Upper lobe of left lung (tissue), 4 donors: ENCODE results near the gene CYB5R3.
"Not testable (repeated sequence)": the region's sequence is repeated elsewhere in the genome, so short reads cannot be mapped to it uniquely, and the experiment has no call there.

Experiments
- CTCF ChIP-seq, 6 experiments: fragments of 450-650 bp in 4 of 6; fragments of 200-600 bp in 2 of 6; sonication (generic) in 2 of 6; IDR thresholded peaks; one replicate each; pipeline ENCODE4 v1.5.1; 2016 to 2019; ENCODE audit warnings: antibody characterized with exemption in 6 of 6
- EP300 ChIP-seq, 4 donors: sonication (generic); formaldehyde crosslinking; IDR thresholded peaks; one replicate each; pipeline ENCODE4 v1.5.1; 2017; ENCODE audit warnings: antibody characterized with exemption in 4 of 4, control low read depth in 2 of 4
- POLR2A ChIP-seq, 4 donors: fragments of 450-650 bp; IDR thresholded peaks; one replicate each; pipeline ENCODE4 v1.5.1; 2016 to 2017; ENCODE audit warnings: antibody characterized with exemption in 4 of 4, mild to moderate bottlenecking in 2 of 4
- POLR2AphosphoS5 ChIP-seq, 2 donors: sonication (generic); formaldehyde crosslinking; IDR thresholded peaks; one replicate each; pipeline ENCODE4 v1.5.1; 2017; ENCODE audit warnings: antibody characterized with exemption in 2 of 2

DNA sequence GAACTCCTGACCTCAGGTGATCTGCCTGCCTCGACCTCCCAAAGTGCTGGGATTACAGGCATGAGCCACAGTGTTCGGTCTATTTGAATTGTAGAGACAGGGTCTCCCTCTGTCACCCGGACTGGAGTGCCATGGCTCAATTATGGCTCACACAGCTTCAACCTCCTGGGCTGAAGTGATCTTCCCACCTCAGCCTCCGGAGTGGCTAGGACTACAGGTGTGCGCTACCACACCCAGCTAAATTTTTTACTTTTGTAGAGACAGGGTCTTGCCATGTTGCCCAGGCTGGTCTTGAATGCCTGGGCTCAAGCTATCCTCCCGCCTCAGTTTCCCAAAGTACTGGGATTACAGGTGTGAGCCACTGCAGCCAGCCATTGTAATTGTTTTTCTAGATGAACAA is 81.2 kb downstream of the CYB5R3 start:
- not testable (repeated sequence) for TF ChIP-seq CTCF, POLR2A, EP300, POLR2AphosphoS5 (IDR thresholded peaks at IDR 0.05)
